Measurements from ENCODE around the gene OBSL1.

OBSL1 gene

GRCh38 chr2:219596954-219597551 lies 25.7 kb upstream of the OBSL1 start:
- DNase-seq, result no peak

GRCh38 chr2:219595256-219595655 lies 23.9 kb upstream of the OBSL1 start:
- no peak for DNase-seq

DNA sequence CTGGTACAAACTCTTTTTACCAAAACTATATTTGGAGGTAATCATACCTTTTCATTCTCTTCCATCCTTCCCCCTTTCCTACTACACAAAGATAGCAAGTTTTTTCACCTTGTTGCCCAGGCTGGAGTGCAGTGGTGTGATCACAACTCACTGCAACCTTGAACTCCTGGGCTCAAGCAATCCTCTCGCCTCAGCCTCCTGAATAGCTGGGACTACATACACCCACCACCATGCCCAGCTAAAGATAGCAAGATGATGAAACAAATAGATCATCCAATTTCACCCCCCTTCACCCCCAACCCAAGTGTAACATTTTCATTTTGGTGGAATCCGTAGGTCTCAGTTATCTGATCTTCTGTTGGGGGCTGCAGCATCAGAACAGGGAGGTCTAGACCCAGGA lies 21.8 kb upstream of the OBSL1 start:
- DNase-seq, result no peak

- no peak for DNase-seq
Observed at GRCh38 chr2:219592736-219593135, 21.4 kb upstream of the OBSL1 start.

DNA sequence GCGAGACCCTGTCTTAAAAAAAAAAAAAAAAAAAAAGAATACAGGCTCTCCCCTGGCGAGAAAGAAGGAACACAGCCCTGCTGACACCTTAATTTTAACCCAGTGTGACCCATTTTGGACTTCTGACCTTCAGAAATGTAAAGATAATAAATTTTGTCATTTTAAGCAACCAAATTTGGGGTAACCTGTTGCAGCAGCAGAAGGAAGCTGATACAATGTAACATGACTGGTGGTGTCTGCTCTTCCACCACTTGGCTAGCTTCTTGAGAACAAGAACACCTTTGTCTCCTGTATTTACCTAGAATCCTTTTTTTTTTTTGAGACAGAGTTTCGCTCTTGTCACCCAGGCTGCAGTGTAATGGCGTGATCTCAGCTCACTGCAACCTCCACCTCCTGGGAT lies 19.8 kb upstream of the OBSL1 start:
- DNase-seq, result no peak

GRCh38 chr2:219581346-219581745 lies 10.0 kb upstream of the OBSL1 start:
- no peak for DNase-seq

DNA sequence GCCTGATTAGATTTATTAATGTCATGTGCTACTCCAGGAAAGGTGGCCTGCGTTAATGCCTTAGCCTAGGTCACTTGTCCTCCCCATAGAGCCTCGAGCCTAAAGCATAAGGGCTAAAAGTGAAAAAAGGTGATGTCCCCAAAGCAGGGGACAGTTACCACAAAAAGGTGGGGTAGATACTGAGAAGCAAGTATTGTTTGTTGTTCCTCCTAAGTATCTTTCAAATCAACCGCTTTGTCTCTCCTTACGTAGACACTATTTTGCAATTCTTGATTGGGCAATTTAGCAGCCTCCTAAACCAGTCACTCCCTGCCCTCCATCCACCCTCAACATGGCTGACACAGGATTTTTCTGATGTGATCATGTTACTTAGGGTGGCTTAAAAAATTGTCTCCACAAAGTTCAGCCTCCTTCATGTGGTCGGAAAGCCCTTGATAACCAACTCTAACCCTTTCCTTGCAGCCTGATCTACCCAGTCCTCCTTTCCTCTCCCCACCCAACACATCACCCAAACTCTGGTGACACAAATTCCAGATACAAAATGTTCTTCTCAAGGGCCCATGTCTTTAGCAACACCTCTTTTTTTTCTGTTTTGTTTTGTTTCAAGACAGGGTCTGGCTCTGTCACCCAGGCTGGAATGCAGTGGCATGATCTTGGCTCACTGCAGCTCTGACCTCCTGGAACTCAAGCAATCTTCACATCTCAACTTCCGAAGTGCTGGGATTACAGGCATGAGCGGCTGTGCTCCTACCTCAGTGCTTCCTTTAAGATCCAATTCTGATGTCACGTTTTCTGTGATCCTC lies 7.7 kb upstream of the OBSL1 start:
- DNase-seq, result no peak

- DNase-seq, result no peak
Observed at GRCh38 chr2:219576505-219577388, 5.4 kb upstream of the OBSL1 start.

GRCh38 chr2:219575566-219576504 lies 4.5 kb upstream of the OBSL1 start:
- no peak for DNase-seq

DNA sequence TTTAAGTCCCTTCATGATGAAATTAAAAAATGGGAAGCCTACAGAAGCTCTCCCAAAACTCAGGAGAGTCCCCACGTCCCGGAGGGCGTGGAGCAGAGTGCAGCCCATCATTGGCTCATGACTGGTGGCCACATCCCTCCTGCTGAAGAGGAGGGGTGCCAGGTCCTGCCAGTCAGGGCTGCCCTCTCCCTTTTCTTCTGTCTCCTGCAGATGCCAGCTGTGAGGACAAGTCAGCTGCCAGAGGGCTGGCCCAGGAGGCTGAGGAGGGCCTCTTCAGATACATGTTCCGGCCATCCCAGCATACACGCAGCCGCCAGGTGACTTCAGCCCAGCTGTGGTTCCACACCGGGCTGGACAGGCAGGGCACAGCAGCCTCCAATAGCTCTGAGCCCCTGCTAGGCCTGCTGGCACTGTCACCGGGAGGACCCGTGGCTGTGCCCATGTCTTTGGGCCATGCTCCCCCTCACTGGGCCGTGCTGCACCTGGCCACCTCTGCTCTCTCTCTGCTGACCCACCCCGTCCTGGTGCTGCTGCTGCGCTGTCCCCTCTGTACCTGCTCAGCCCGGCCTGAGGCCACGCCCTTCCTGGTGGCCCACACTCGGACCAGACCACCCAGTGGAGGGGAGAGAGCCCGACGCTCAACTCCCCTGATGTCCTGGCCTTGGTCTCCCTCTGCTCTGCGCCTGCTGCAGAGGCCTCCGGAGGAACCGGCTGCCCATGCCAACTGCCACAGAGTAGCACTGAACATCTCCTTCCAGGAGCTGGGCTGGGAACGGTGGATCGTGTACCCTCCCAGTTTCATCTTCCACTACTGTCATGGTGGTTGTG lies 3.4 kb upstream of the OBSL1 start:
- DNase-seq, result no peak

DNA sequence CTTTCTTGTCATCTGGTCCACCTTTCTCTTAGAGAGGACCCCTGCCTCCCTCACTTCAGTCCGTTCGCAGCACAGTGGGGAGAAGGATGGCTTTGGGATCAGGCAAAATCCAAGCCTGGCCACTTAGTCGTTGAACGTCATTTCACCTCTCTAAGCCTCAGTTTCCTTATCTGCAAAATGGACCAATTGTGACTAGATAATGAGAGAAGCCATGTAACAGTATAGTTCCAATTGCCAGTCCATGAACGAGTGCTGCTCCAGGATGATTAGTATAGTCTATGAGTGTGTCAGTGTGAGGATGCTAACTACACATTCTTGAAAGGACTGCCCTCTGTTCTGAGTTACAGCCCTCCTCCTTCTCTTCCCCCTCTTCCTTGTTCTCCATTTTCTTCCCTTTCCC lies 1.8 kb upstream of the OBSL1 start:
- no peak for DNase-seq

GRCh38 chr2:219572237-219573001 lies 1.1 kb upstream of the OBSL1 start, which contains the start of gene INHA:
INHA (plus strand) TSS chr2:219572310; CDS start chr2:219572375, 65 bp downstream.
- DNase-seq, result no peak

DNA sequence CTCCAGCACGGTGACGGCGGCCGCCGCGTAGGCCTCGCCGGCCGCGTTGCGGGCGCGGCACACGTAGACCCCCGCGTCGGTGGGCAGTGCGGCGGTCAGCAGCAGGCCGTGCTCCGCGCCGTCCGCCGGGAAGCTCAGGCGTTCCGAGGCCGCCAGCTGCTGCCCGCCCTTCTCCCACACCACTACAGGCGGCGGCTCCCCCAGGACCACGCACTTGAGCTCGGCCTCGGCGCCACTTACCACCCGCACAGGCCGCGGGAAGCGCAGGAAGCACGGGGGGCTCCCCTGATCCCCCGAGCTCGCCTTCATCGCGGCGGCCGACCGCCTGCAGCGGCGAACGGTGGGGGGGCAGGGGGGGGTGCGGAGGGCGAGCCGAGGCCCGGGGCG lies 422 bp downstream of the OBSL1 start:
- no peak for DNase-seq

DNA sequence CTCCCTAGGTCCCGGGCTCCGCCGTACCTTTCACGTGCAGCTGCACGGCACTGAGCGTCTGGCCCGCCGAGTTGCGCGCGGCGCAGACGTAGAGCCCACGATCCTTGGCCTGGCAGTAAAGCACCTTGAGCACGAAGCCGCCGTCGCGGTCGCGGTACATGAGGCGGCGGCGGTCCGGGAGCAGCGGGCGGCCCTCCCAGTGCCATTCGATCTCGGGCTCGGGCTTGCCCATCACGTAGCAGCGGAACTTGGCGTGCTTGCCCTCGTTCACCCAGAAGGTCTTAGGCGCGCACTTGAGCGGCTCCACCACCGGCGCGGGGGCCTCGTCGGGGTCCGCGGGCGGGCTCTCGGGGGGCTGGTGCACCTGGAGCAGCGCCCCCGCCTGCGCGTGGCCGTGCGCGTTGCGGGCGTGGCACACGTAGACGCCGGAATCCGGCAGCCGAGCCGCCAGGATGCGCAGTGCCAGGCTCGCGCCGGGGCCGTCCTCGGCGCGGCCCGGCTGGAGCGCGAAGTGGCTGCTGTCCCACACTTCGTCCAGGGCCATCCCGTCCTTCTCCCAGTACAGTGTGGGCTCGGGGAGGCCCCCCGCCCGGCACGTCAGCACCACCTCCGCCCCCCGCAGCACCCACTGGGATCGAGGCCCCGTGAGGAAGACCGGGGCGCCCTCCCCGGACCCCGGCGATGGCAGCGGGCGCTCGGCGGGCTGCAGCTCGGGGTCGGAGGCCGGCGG lies 980 bp downstream of the OBSL1 start:
- DNase-seq, result no peak

DNA sequence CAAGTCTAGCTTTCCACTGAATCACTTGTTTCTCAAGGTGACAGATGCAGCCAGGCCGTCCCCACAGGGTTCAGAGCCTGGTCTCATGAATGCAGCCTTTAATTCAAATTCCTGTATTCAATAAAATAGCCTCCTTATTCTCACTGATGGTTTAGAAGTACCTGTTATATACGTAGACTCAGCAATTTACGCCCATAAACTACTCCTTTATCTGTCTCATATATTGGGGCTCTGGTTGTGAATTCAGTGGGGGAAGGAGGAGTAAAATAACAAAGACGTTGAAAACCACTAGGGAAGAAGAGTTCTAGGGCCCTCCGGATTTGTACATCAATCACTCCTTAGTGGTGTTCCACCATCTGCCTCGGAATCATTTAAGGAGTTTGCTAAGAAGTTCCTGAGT lies 1.7 kb downstream of the OBSL1 start:
- DNase-seq, result no peak

- no peak for DNase-seq
Observed at GRCh38 chr2:219569041-219569440, 2.3 kb downstream of the OBSL1 start.

DNA sequence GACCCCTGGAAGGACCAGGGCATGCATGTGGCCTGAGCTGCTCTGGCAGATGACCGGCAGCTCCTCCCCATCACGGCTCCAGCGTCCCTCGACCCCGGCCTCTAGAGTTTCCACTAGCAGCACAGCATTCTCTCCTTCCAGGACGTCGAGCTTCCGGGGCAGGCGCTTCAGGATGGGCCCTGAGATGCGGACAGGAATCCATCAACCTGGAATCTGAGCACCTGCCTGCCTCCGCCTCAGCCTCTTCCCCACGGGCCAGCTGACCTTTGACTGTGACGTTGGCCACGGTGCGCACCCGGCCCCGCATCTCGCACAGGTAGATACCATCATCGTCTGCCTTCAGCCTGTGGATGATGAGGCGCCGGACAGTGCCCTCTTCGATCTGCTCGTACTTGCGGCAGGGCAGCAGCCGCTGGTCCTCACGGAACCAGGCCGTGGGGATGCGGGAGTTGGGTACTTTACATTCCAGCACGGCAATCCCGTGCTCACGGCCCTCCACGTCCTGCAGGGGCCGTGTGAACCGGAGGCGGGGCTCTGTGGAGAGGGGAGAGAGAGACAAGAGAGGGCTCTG lies 3.5 kb downstream of the OBSL1 start:
- no peak for DNase-seq

GRCh38 chr2:219567131-219567530 lies 4.2 kb downstream of the OBSL1 start:
- no peak for DNase-seq

GRCh38 chr2:219566640-219567039 lies 4.7 kb downstream of the OBSL1 start:
- no peak for DNase-seq

Measured in CD4-positive, alpha-beta T cell treated with Interleukin-12 subunit alpha and Interleukin-12 subunit beta, for 1 hour (primary cell).